Smooth muscle cell (in vitro differentiated cells): ENCODE data around the gene KBTBD4. TPM values are rescaled to one million over a fixed set of nuclear protein-coding genes. Genes with fewer than 3 reads are reported as not detected.
"Not testable (repeated sequence)": the region's sequence is repeated elsewhere in the genome, so short reads cannot be mapped to it uniquely, and the experiment has no call there.

ENCODE experiments used
- DNase-seq: peaks from one replicate; lab custom pipeline; 2025; ENCODE audit not compliant: unreplicated experiment; lab: John Stamatoyannopoulos, UW
- H2AFZ ChIP-seq: fragments of 200-600 bp; sonication (generic); 2 replicates; pipeline ENCODE4 v1.6.0; 2016; ENCODE audit warnings: antibody characterized with exemption, low read depth, mild to moderate bottlenecking
- H3F3A ChIP-seq: fragments of 200-600 bp; sonication (generic); 2 replicates; pipeline ENCODE4 v1.6.0; 2017; ENCODE audit warnings: antibody characterized with exemption, low read depth
- H3K27ac ChIP-seq: fragments of 200-600 bp; sonication (generic); 2 replicates; pipeline ENCODE4 v1.5.1; 2016; ENCODE audit warnings: low read depth, mild to moderate bottlenecking
- H3K27me3 ChIP-seq: fragments of 200-600 bp; sonication (generic); 2 replicates; pipeline ENCODE4 v1.6.1; 2016; ENCODE audit warnings: low read depth, mild to moderate bottlenecking
- H3K36me3 ChIP-seq: fragments of 200-600 bp; sonication (generic); 2 replicates; pipeline ENCODE4 v1.5.1; 2016; ENCODE audit warnings: low read depth
- H3K4me1 ChIP-seq: fragments of 200-600 bp; sonication (generic); 2 replicates; pipeline ENCODE4 v1.5.1; 2016; ENCODE audit warnings: low read depth
- H3K4me2 ChIP-seq: fragments of 200-600 bp; sonication (generic); 2 replicates; pipeline ENCODE4 v1.6.0; 2016; ENCODE audit warnings: mild to moderate bottlenecking
- H3K4me3 ChIP-seq: fragments of 200-600 bp; sonication (generic); 2 replicates; pipeline ENCODE4 v1.5.1; 2016; ENCODE audit warnings: mild to moderate bottlenecking
- H3K79me2 ChIP-seq: fragments of 200-600 bp; sonication (generic); 2 replicates; pipeline ENCODE4 v1.6.0; 2016; ENCODE audit warnings: low read depth, mild to moderate bottlenecking
- H3K9ac ChIP-seq: fragments of 200-600 bp; sonication (generic); 2 replicates; pipeline ENCODE4 v1.6.0; 2016; ENCODE audit warnings: low read depth
- H3K9me3 ChIP-seq: fragments of 200-600 bp; sonication (generic); replicated peaks from 2 replicates; pipeline ENCODE4 v1.5.1; 2016; ENCODE audit warnings: low read depth
- H4K20me1 ChIP-seq: fragments of 200-600 bp; sonication (generic); 2 replicates; pipeline ENCODE4 v1.6.0; 2016; ENCODE audit warnings: low read depth
- WGBS: methylation state at CpG from one replicate; pipeline ENCODE4 v1.1.7; 2016; ENCODE audit warnings: low lambda C conversion rate; 5-methylcytosine and 5-hydroxymethylcytosine counted together
- polyA plus RNA-seq: library from polyadenylated mRNA; unstranded; fragments of >200 nt; fragmentation: Nextera tagmentation; extraction: Ambion mirVana; gene quantifications from 2 replicates; pipeline ENCODE4 v1.2.1, GENCODE V29; 2016
- total RNA-seq: library from RNA; depleted of rRNA; stranded (reverse); fragments of >200 nt; gene quantifications from 2 replicates; pipeline ENCODE4 v1.2.3, GENCODE V29; 2014
- TF ChIP-seq, protein P1 (sequence below): fragments of 200-600 bp; sonication (generic); IDR thresholded peaks from 2 replicates; pipeline ENCODE4 v1.5.1; 2017; ENCODE audit warnings: borderline replicate concordance, mild to moderate bottlenecking, antibody characterized with exemption; ENCODE audit not compliant: insufficient read depth, poor library complexity, severe bottlenecking

Gene KBTBD4
- total and polyA plus RNA-seq, 2 experiments from 2014 or later, result 9.4 to 14.2 TPM

GRCh38 chr11:47566149-47566698 is 12.5 kb downstream of the KBTBD4 start:
- H3K27ac ChIP-seq, result peak overlapping the region; percentile 31
- WGBS, result 37% methylated on average over 17 of the region's 17 CpGs
- TF ChIP-seq, protein P1, sequence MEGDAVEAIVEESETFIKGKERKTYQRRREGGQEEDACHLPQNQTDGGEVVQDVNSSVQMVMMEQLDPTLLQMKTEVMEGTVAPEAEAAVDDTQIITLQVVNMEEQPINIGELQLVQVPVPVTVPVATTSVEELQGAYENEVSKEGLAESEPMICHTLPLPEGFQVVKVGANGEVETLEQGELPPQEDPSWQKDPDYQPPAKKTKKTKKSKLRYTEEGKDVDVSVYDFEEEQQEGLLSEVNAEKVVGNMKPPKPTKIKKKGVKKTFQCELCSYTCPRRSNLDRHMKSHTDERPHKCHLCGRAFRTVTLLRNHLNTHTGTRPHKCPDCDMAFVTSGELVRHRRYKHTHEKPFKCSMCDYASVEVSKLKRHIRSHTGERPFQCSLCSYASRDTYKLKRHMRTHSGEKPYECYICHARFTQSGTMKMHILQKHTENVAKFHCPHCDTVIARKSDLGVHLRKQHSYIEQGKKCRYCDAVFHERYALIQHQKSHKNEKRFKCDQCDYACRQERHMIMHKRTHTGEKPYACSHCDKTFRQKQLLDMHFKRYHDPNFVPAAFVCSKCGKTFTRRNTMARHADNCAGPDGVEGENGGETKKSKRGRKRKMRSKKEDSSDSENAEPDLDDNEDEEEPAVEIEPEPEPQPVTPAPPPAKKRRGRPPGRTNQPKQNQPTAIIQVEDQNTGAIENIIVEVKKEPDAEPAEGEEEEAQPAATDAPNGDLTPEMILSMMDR, result no peak
- peak overlapping the region; percentile 95 for H3K4me3 ChIP-seq
- H3K27me3 ChIP-seq, result no peaks in the 10 kb centered on the region
- peaks cover 45% of the 10 kb centered on the region for H3K79me2 ChIP-seq
- DNase-seq, result no peak
- H4K20me1 ChIP-seq, result peaks cover 6% of the 10 kb centered on the region
- H3F3A ChIP-seq, result no peaks in the 10 kb centered on the region
- no peaks in the 10 kb centered on the region for H3K36me3 ChIP-seq
- peak overlapping the region; percentile 87 for H2AFZ ChIP-seq
- no peaks in the 10 kb centered on the region for H3K4me1 ChIP-seq
- H3K9me3 ChIP-seq, result no peaks in the 10 kb centered on the region
- peak overlapping the region; percentile 87 for H3K9ac ChIP-seq
- peak overlapping the region; percentile 100 for H3K4me2 ChIP-seq

DNA sequence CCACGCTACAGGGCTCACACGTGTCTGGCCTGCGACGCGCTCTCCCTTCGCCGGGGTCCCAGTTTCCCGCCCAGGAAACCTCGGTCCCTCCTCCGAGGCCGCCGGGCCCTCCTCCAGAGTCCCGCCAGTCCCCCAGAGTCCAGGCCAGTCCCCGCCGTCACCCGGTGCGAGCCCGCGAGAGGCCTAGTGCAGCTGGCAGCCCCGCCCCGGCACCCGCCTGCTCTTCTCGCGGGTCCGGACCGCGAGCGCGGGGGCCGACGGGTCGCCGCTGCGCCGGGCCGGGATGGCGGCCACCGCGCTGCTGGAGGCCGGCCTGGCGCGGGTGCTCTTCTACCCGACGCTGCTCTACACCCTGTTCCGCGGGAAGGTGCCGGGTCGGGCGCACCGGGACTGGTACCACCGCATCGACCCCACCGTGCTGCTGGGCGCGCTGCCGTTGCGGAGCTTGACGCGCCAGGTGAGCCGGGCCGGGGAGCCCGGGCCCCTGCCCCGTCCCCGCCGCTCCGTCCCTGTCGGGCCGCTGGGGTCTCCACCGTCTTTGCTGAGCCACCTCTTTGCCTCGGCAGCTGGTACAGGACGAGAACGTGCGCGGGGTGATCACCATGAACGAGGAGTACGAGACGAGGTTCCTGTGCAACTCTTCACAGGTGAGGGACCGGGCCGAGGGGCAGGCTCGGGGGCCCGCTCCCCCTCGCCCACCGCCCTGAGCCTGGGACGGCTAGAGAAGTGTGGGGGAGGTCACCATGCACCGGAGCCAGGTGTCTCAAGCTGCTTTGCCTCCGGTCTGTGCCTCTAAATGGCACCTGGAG is 13.2 kb downstream of the KBTBD4 start, which contains the start of gene PTPMT1:
PTPMT1 (plus strand) TSS at position 260 of the 809 bp plus-strand sequence; CDS start at position 284, 24 bp downstream.
- peak within 1 kb of the TSS; percentile 95 for H3K4me3 ChIP-seq
- no peaks in the 10 kb centered on the region for H3F3A ChIP-seq
- H3K9ac ChIP-seq, result peak within 1 kb of the TSS; percentile 87
- peak within 1 kb of the TSS; percentile 87 for H2AFZ ChIP-seq
- no peaks in the 10 kb centered on the region for H3K36me3 ChIP-seq
- H3K27me3 ChIP-seq, result no peaks in the 10 kb centered on the region
- TF ChIP-seq, protein P1, result no peak
- peak within 1 kb of the TSS; percentile 100 for H3K4me2 ChIP-seq
- DNase-seq, result peak; percentile 22
- H3K9me3 ChIP-seq, result no peaks in the 10 kb centered on the region
- H3K4me1 ChIP-seq, result no peaks in the 10 kb centered on the region
- H3K79me2 ChIP-seq, result peaks cover 38% of the 10 kb centered on the region
- 3% methylated on average over 85 of the region's 86 CpGs for WGBS
- H3K27ac ChIP-seq, result peak within 1 kb of the TSS; percentile 31
- H4K20me1 ChIP-seq, result peaks cover under 1% of the 10 kb centered on the region

GRCh38 chr11:47564933-47565339 is 13.8 kb downstream of the KBTBD4 start:
- Histone ChIP-seq H3K27ac (no peak overlapping the region), H4K20me1 (no peaks in the 10 kb centered on the region), H3F3A (no peaks in the 10 kb centered on the region), H3K9ac (peak overlapping the region; percentile 87), H3K4me2 (peak overlapping the region; percentile 100), H3K4me1 (no peaks in the 10 kb centered on the region), H3K27me3 (no peaks in the 10 kb centered on the region), H3K79me2 (peaks cover 38% of the 10 kb centered on the region), H3K4me3 (peak overlapping the region; percentile 95), H2AFZ (peak overlapping the region; percentile 87), H3K36me3 (no peaks in the 10 kb centered on the region), H3K9me3 (no peaks in the 10 kb centered on the region)
- 29% methylated on average over 9 of the region's 11 CpGs for WGBS
- TF ChIP-seq, protein P1, result no peak
- no peak for DNase-seq

DNA sequence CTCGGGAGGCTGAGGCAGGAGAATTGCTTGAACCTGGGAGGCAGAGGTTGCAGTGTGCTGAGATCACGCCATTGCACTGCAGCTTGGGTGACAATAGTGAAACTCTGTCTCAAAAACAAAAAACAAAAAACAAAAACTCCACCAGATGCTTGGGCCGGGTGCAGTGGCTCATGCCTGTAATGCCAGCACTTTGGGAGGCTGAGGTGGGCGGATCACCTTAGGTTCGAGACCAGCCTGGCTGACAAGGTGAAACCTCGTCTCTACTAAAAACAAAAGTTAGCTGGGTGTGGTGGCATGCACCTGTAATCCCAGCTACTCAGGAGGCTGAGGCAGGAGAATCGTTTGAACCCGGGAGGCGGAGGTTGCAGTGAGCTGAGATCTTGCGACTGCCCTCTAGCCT is 14.4 kb downstream of the KBTBD4 start:
- peaks cover 37% of the 10 kb centered on the region for H3K79me2 ChIP-seq
- H3K36me3 ChIP-seq, H3K27ac ChIP-seq, H4K20me1 ChIP-seq, H3K4me3 ChIP-seq, DNase-seq, H3F3A ChIP-seq, H2AFZ ChIP-seq, H3K9ac ChIP-seq, H3K4me1 ChIP-seq, H3K27me3 ChIP-seq, H3K9me3 ChIP-seq: not testable (repeated sequence)
- WGBS, result 98% methylated on average over 10 of the region's 10 CpGs
- H3K4me2 ChIP-seq, result peak overlapping the region; percentile 100

DNA sequence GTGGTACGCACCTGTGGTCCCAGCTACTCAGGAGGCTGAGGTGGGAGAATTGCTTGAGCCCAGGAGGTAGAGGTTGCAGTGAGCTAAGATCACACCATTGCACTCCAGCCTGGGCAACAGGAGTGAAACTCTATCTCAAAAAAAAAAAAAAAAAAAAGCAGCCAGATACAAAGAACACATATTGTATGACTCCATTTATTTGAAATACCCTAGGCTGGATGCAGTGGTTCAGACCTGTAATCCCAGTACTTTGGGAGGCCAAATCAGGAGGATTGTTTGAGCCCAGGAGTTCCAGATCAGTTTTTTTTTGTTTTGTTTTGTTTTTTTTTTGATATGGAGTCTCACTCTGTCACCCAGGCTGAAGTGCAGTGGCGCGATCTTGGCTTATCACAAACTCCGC is 16.4 kb downstream of the KBTBD4 start:
- not testable (repeated sequence) for H3K9me3 ChIP-seq, H3K4me3 ChIP-seq, H2AFZ ChIP-seq, H3K36me3 ChIP-seq, H3K9ac ChIP-seq, H3K27ac ChIP-seq, DNase-seq, H3K4me2 ChIP-seq, H3F3A ChIP-seq, H3K27me3 ChIP-seq, H4K20me1 ChIP-seq, H3K4me1 ChIP-seq
- H3K79me2 ChIP-seq, result peaks cover 20% of the 10 kb centered on the region
- WGBS, result 93% methylated on average over 4 of the region's 4 CpGs
